Measurements from ENCODE around the gene ATP13A5.

Gene ATP13A5

DNA sequence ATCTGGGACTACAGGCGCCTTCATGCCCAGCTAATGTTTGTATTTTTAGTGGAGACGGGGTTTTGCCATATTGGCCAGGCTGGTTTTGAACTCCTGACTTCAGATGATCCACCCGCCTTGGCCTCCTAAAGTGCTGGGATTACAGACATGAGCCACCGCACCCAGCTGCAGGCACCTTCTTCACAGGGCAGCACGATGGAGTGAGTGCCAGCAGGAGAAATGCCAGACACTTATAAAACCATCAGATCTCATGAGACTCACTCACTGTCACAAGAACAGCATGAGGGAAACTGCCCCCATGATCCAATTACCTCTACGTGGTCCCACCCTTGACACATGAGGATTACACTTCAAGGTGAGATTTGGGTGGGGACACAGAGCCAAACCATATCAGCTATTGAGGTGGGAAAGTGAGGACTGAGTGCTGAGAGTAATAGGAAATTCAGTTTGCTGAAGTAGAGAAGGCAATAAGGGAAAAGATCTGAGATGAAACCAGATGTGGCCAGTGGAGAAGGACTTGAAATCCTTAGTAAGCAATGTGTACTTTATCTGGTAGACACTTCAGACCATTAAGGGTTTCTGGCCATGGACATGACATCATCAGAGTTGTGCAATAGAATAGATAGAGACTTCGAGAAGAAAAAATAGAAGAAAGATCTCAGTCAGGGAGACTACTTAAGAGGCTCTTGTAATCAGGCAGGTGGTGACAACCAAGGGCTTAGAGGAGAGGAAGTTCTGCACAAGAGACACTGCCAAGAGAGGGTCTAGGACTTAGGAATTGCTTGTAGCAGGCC, 18.1 kb upstream of the ATP13A5 start:
- DNase-seq (ENCODE audit: low read depth) = no peak
- TF ChIP-seq, protein P1, sequence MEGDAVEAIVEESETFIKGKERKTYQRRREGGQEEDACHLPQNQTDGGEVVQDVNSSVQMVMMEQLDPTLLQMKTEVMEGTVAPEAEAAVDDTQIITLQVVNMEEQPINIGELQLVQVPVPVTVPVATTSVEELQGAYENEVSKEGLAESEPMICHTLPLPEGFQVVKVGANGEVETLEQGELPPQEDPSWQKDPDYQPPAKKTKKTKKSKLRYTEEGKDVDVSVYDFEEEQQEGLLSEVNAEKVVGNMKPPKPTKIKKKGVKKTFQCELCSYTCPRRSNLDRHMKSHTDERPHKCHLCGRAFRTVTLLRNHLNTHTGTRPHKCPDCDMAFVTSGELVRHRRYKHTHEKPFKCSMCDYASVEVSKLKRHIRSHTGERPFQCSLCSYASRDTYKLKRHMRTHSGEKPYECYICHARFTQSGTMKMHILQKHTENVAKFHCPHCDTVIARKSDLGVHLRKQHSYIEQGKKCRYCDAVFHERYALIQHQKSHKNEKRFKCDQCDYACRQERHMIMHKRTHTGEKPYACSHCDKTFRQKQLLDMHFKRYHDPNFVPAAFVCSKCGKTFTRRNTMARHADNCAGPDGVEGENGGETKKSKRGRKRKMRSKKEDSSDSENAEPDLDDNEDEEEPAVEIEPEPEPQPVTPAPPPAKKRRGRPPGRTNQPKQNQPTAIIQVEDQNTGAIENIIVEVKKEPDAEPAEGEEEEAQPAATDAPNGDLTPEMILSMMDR (conservative IDR thresholded peaks at IDR 0.05; ENCODE audit: low read depth, low read length) = no peak
- H3K4me3 ChIP-seq (ENCODE audit: low read length) = no peak overlapping the region

DNA sequence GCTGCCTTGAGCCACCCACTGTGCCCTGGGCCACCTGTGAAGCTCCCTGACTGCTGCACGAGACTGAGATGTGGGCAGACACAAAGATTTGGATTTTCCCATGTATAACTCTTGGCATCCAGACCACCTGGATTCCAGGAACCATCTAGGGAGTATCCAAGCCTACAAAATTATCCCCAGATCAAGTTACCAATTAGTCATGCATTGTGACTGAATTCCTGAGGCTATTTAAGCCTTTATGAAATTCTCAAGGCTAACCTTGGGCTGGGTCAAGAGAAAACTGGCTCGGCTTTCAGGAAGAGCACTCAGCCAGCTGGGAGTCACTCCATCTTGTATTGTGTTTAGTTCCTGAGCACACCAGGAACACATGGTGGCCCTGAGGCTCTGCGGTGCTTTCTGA, 13.3 kb upstream of the ATP13A5 start:
- TF ChIP-seq, protein P1 (conservative IDR thresholded peaks at IDR 0.05; ENCODE audit: low read depth, low read length) = no peak
- H3K4me3 ChIP-seq (ENCODE audit: low read length) = no peak overlapping the region
- peak; percentile 94 for DNase-seq (ENCODE audit: low read depth)

DNA sequence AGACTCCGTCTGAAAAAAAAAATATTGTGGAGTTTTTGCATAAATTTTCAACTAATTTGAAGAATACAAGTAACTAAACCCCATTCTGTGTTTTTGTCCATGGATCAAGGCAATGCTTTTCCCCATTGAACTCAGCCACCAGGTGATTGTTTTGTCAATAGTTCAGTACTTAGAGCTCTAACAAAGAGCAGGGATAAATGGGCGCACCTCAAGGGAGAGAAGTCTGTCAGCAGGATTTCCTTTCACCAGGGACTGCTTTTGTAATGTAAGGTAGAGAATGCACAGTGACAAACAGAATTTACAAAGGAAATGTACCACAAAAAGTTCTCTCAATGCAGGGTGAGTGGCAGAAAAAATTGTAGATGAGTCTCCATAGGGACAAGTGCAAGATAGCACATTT, 10.8 kb upstream of the ATP13A5 start:
- no peak overlapping the region for H3K4me3 ChIP-seq (ENCODE audit: low read length)
- TF ChIP-seq, protein P1 (conservative IDR thresholded peaks at IDR 0.05; ENCODE audit: low read depth, low read length) = no peak
- DNase-seq (ENCODE audit: low read depth) = no peak

DNA sequence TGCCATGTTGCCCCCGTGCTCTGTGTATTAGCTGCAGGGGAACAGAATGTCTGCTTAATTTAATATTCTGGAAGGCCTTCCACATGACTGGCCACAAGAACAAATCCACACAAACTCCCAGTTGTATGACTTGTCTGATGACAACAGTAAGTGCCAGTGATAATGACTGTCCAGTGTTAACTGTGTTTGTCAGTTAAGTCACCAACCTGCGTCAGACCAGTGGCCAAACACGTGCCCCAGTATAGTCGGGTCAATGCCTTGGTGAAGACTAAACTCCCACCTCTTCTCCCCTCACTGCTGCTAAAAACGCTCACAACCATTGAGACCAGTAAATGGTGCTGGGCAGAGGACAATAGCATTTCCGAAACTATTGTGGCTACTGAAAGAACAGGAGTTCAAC, 9.8 kb upstream of the ATP13A5 start:
- DNase-seq (ENCODE audit: low read depth) = no peak
- H3K4me3 ChIP-seq (ENCODE audit: low read length) = no peak overlapping the region
- TF ChIP-seq, protein P1 (conservative IDR thresholded peaks at IDR 0.05; ENCODE audit: low read depth, low read length) = no peak

DNA sequence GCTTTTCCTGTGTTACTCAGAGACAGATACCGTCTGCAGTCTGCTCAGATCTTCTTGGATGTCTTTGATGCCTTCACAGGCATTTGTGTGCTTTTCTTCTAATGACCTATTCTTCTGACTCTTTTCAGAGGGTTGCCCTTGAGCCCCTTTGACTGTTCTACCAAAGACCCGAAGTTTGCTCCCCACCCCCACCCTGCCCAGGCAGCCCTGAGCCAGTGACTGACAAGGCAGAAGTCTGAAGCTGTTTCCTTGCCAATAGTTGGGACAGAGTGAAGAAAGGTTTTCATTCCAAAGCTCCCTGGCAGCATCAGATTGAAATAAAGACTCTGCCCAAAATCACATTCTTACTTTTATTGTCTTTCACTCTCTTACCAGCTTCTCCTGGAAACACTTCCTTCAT, 9.0 kb upstream of the ATP13A5 start:
- TF ChIP-seq, protein P1 (conservative IDR thresholded peaks at IDR 0.05; ENCODE audit: low read depth, low read length) = no peak
- H3K4me3 ChIP-seq (ENCODE audit: low read length) = no peak overlapping the region
- DNase-seq (ENCODE audit: low read depth) = no peak

DNA sequence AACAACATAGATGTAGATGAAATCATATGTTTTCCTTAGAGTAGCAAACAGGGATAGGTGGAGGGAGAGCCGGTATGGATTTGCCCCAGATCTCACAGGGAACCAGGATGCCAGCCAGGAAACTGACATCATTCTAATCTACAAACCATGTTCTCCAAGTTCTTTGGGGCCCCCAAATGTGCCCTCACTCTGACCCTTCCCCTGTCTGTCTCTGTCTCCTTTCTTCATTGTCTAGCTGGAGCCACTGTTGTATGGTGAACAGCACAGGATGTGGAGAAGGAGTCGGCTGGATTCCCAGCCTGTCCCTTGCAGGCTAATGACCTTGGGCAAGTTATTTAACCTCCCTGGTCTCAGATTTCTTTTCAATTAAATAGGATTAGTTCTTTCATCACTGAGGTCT, 962 bp downstream of the ATP13A5 start:
- H3K4me3 ChIP-seq (ENCODE audit: low read length) = no peak overlapping the region
- TF ChIP-seq, protein P1 (conservative IDR thresholded peaks at IDR 0.05; ENCODE audit: low read depth, low read length) = no peak

DNA sequence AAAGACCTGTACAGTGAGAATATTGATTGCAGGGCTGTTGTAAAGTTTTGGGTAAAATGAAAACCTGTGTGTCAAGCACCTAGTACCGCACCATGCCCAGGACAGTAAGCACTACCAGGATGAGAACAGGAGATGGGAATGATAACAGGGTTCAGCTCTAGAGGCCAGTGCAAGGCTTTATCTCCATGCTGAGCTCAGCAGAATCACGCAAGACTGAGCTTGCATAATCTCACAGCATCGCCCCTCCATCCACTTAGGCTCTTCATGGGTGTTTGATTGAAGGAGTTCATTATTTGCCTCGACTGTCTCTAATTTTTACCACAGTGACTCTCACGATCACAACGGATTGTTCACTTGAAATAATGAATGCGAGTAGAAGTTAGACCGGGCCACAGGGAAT, 2.9 kb downstream of the ATP13A5 start:
- TF ChIP-seq, protein P1 (conservative IDR thresholded peaks at IDR 0.05; ENCODE audit: low read depth, low read length) = no peak
- no peak for DNase-seq (ENCODE audit: low read depth)
- no peak overlapping the region for H3K4me3 ChIP-seq (ENCODE audit: low read length)

More for the DNA sequence above, 962 bp downstream of the ATP13A5 start:
- peak; percentile 46 for DNase-seq (ENCODE audit: low read depth)

Data from retinal pigment epithelial cell (primary cell).